ENCODE data around the gene CRYAA. TPM values are rescaled to one million over a fixed set of nuclear protein-coding genes. Genes with fewer than 3 reads are reported as not detected.
"Not testable (repeated sequence)": the region's sequence is repeated elsewhere in the genome, so short reads cannot be mapped to it uniquely, and the experiment has no call there.

CRYAA gene, protein sequence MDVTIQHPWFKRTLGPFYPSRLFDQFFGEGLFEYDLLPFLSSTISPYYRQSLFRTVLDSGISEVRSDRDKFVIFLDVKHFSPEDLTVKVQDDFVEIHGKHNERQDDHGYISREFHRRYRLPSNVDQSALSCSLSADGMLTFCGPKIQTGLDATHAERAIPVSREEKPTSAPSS
- not detected in 2 replicates for total RNA-seq (2022)
- Bru-seq, nascent RNA, result not detected
- not detected for BruChase-seq, experiment 1, labeled RNA remaining after a 6-hour chase
- BruChase-seq, experiment 2, labeled RNA remaining after a 2-hour chase, result not detected
- long read RNA-seq, result 0 reads

DNA sequence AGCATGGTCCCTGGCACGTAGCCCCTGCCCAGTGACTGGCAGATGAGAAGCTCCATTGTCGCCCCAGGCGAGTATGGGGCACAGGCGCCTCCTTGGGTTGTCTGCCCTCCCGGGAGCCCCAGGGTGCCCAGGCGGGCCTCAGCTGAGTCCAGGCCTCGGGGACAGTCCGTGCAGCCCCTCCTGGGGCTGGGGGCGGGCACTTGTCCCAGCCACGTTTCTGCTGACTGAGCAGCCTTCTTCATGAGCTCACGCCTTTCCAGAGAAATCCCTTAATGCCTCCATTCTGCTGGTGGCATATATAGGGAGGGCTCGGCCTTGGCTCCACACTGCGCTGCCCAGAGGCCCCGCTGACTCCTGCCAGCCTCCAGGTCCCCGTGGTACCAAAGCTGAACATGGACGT, at the start of gene CRYAA:
TSS of gene CRYAA (plus strand) at position 301 of the 400 bp plus-strand sequence. CDS start at position 393, 92 bp downstream.
- BruUV-seq (replicated peaks); intact Hi-C loops (cut with micrococcal nuclease); H3K36me3 Mint-ChIP-seq (ENCODE audit: insufficient read depth, unreplicated experiment); H3K4me1 Mint-ChIP-seq (ENCODE audit: insufficient read depth, unreplicated experiment); CTCF ChIA-PET; DNase-seq (ENCODE audit: unreplicated experiment); H3K27ac Mint-ChIP-seq (ENCODE audit: low read depth, unreplicated experiment); H3K4me3 Mint-ChIP-seq (ENCODE audit: unreplicated experiment); POLR2A ChIA-PET; H3K9me3 Mint-ChIP-seq (ENCODE audit: unreplicated experiment); H3K27me3 Mint-ChIP-seq (ENCODE audit: insufficient read depth, unreplicated experiment): not testable (repeated sequence)

DNA sequence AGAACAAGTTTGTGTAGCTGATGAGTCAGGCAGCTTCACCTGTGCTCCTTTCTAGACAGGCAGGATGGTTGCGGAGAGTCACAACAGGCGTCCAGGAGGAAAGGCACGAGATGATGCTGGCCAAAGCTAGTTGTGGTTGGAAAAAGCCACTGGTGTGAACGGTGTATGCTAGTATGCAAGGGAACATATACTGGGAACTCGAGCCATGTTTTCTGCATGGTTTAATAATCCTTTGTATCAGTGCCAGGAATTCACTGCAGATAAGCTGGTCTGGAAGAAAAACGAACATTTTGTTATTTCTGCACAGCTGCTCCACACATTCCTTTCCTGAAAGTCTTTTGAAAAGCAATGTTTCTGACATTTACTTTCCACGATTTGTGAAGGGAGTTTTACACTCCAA, 38.7 kb upstream of the CRYAA start:
- H3K4me1 Mint-ChIP-seq (ENCODE audit: insufficient read depth, unreplicated experiment); H3K9me3 Mint-ChIP-seq (ENCODE audit: unreplicated experiment); H3K27ac Mint-ChIP-seq (ENCODE audit: low read depth, unreplicated experiment); intact Hi-C loops (cut with micrococcal nuclease); CTCF ChIA-PET; H3K27me3 Mint-ChIP-seq (ENCODE audit: insufficient read depth, unreplicated experiment); POLR2A ChIA-PET; H3K36me3 Mint-ChIP-seq (ENCODE audit: insufficient read depth, unreplicated experiment); H3K4me3 Mint-ChIP-seq (ENCODE audit: unreplicated experiment); BruUV-seq (replicated peaks); DNase-seq (ENCODE audit: unreplicated experiment): not testable (repeated sequence)

DNA sequence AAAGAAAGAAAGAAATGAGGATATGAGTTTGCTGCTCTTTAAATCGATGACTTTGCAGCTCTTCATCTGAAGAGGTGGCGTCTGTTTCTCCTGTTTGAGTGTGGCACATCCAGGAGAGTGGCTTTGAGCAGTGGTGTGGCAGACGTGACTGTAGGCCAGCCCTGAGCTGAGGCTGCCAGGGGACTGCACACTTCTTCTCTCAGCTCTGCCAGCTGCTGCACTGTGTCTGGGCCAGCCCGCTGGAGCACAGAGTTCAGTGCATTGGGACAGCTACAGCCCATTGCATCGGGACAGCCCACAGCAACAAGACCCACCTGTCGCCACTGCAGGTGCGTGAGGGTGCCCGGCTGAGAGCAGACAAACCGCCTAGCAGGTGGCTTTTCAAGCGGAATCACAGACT, 34.3 kb upstream of the CRYAA start:
- intact Hi-C loops (cut with micrococcal nuclease); POLR2A ChIA-PET; BruUV-seq (replicated peaks): not testable (repeated sequence)

DNA sequence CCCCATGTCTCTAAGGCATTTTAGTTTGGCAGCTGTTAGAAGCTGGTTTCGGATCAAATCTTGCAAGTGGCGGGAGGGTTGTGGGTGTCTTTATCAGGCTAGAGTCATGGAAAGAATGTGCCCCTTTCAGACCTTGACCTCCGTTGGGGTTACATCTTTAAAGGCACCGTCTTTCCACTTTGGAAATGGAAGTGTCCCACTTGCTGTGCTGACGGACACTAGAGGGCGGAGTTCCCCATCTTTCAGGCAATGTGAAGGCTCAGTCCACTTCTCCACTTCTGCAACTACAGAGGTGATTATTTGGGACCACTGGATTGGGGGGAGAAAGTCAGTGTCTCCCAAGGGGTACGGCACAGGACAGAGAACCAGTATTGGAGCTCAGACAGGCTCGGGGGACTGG, 29.9 kb upstream of the CRYAA start:
- BruUV-seq (replicated peaks); H3K36me3 Mint-ChIP-seq (ENCODE audit: insufficient read depth, unreplicated experiment); POLR2A ChIA-PET; intact Hi-C loops (cut with micrococcal nuclease); H3K27me3 Mint-ChIP-seq (ENCODE audit: insufficient read depth, unreplicated experiment); H3K9me3 Mint-ChIP-seq (ENCODE audit: unreplicated experiment); H3K27ac Mint-ChIP-seq (ENCODE audit: low read depth, unreplicated experiment); H3K4me1 Mint-ChIP-seq (ENCODE audit: insufficient read depth, unreplicated experiment); CTCF ChIA-PET; H3K4me3 Mint-ChIP-seq (ENCODE audit: unreplicated experiment); DNase-seq (ENCODE audit: unreplicated experiment): not testable (repeated sequence)

More for the DNA sequence above, 34.3 kb upstream of the CRYAA start:
- H3K4me3 Mint-ChIP-seq (ENCODE audit: unreplicated experiment); DNase-seq (ENCODE audit: unreplicated experiment); H3K27ac Mint-ChIP-seq (ENCODE audit: low read depth, unreplicated experiment); H3K9me3 Mint-ChIP-seq (ENCODE audit: unreplicated experiment); CTCF ChIA-PET; H3K36me3 Mint-ChIP-seq (ENCODE audit: insufficient read depth, unreplicated experiment); H3K27me3 Mint-ChIP-seq (ENCODE audit: insufficient read depth, unreplicated experiment); H3K4me1 Mint-ChIP-seq (ENCODE audit: insufficient read depth, unreplicated experiment): not testable (repeated sequence)

DNA sequence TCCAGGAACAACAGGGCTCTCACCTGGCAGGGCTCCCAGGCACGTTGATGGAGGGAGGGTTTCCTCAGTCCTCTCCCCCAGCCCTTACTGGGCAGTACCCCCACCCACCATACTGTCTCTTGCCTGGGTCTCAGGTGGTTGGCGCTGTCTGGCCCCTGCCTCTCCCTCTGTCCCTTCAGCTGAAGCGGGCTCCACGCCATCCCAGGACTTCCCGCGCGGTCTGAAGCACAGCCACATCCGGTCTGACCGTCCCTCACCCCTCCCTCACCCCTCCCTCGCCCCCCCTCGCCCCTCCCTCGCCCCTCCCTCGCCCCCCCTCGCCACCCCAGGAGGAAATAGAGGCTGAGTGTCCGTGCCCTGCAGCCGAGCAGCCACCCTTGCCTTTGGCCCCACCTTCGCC, 27.4 kb upstream of the CRYAA start:
- H3K4me1 Mint-ChIP-seq (ENCODE audit: insufficient read depth, unreplicated experiment); BruUV-seq (replicated peaks); POLR2A ChIA-PET; intact Hi-C loops (cut with micrococcal nuclease); CTCF ChIA-PET; H3K27me3 Mint-ChIP-seq (ENCODE audit: insufficient read depth, unreplicated experiment); H3K4me3 Mint-ChIP-seq (ENCODE audit: unreplicated experiment); H3K9me3 Mint-ChIP-seq (ENCODE audit: unreplicated experiment); H3K27ac Mint-ChIP-seq (ENCODE audit: low read depth, unreplicated experiment); H3K36me3 Mint-ChIP-seq (ENCODE audit: insufficient read depth, unreplicated experiment); DNase-seq (ENCODE audit: unreplicated experiment): not testable (repeated sequence)

DNA sequence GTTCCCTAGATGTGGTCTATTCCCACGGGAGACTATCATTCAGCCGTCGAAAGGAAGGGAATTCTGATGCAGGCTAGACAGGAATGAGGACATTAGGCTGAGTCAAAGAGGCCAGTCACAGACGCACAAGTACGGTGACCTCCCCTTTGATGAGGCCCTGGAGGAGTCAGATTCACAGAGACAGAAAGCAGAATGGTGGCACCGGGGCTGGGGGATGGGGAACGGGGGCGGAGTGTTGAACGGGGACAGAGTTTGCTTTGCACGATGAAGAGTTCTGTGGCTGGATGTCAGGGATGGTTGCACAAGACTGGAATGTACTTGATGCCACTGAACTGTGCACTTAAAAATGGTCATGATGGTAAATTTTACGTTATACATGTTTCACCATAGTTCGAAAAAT, 22.2 kb upstream of the CRYAA start:
- POLR2A ChIA-PET; H3K27me3 Mint-ChIP-seq (ENCODE audit: insufficient read depth, unreplicated experiment); H3K36me3 Mint-ChIP-seq (ENCODE audit: insufficient read depth, unreplicated experiment); CTCF ChIA-PET; DNase-seq (ENCODE audit: unreplicated experiment); H3K9me3 Mint-ChIP-seq (ENCODE audit: unreplicated experiment); H3K4me1 Mint-ChIP-seq (ENCODE audit: insufficient read depth, unreplicated experiment); H3K27ac Mint-ChIP-seq (ENCODE audit: low read depth, unreplicated experiment); intact Hi-C loops (cut with micrococcal nuclease); BruUV-seq (replicated peaks); H3K4me3 Mint-ChIP-seq (ENCODE audit: unreplicated experiment): not testable (repeated sequence)

DNA sequence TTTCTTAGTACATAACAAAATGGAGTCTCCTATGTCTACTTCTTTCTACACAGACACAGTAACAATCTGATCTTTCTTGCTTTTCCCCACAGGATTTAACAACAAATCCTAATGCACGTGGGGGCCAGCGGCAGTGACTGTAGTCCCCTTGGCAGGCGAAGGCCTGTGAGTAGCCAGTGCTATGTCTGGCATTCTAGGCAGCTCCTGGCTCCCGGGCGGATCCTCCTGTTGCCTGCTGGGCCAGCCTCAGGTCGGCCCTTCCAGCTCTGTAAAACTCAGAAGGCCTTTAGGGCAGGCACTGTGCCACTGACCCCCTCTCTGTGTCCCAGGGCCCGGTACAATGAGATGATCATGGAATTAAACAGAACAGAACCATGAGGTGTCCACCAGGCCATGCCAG, 20.8 kb upstream of the CRYAA start:
- H3K27ac Mint-ChIP-seq (ENCODE audit: low read depth, unreplicated experiment); H3K4me3 Mint-ChIP-seq (ENCODE audit: unreplicated experiment); POLR2A ChIA-PET; H3K4me1 Mint-ChIP-seq (ENCODE audit: insufficient read depth, unreplicated experiment); BruUV-seq (replicated peaks); DNase-seq (ENCODE audit: unreplicated experiment); H3K36me3 Mint-ChIP-seq (ENCODE audit: insufficient read depth, unreplicated experiment); H3K9me3 Mint-ChIP-seq (ENCODE audit: unreplicated experiment); intact Hi-C loops (cut with micrococcal nuclease); H3K27me3 Mint-ChIP-seq (ENCODE audit: insufficient read depth, unreplicated experiment); CTCF ChIA-PET: not testable (repeated sequence)

DNA sequence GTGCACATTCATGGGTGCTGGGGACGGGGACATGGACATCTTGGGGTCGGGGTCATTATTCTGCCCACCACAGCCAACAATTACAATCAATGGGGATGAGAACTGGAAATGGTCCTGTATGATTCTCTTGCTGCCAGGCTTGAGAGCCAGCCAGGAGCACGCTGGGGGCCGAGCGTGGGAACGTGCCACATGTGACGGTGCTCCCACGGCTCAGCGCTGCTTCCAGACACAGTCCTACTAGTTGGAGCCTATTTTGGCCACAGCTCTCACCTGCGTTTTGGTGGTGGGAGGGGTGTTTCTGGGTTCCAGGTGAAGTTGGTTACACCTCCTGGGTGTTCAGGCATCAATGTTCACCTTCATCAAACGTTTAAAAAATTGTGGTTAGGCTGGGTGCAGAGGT, 19.5 kb upstream of the CRYAA start:
- BruUV-seq (replicated peaks); H3K9me3 Mint-ChIP-seq (ENCODE audit: unreplicated experiment); H3K27ac Mint-ChIP-seq (ENCODE audit: low read depth, unreplicated experiment); H3K27me3 Mint-ChIP-seq (ENCODE audit: insufficient read depth, unreplicated experiment); H3K4me3 Mint-ChIP-seq (ENCODE audit: unreplicated experiment); POLR2A ChIA-PET; DNase-seq (ENCODE audit: unreplicated experiment); intact Hi-C loops (cut with micrococcal nuclease); CTCF ChIA-PET; H3K36me3 Mint-ChIP-seq (ENCODE audit: insufficient read depth, unreplicated experiment); H3K4me1 Mint-ChIP-seq (ENCODE audit: insufficient read depth, unreplicated experiment): not testable (repeated sequence)

DNA sequence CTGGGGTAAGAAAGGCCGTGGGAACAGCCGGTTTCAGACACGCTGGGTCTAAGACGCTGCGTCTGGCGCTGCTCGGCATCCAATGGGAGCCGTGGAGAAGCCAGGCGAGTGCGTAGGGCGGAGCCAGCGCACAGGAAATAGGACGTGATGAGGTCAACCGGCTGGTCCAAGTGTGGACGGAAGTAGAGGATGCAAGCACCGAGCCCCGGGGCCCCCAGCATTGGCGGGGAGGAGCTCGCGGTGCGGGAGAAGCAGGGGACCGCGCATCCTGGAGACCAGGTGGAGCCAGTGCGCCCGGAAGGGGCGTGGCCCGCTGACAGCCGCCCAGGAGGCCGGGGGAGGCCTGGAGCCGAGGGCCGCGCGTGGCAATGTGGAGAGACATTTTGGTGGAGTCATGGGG, 15.2 kb upstream of the CRYAA start:
- BruUV-seq (replicated peaks); CTCF ChIA-PET: not testable (repeated sequence)

More for the DNA sequence above, 15.2 kb upstream of the CRYAA start:
- H3K27ac Mint-ChIP-seq (ENCODE audit: low read depth, unreplicated experiment); H3K9me3 Mint-ChIP-seq (ENCODE audit: unreplicated experiment); H3K27me3 Mint-ChIP-seq (ENCODE audit: insufficient read depth, unreplicated experiment); H3K4me3 Mint-ChIP-seq (ENCODE audit: unreplicated experiment); POLR2A ChIA-PET; H3K4me1 Mint-ChIP-seq (ENCODE audit: insufficient read depth, unreplicated experiment); intact Hi-C loops (cut with micrococcal nuclease); DNase-seq (ENCODE audit: unreplicated experiment); H3K36me3 Mint-ChIP-seq (ENCODE audit: insufficient read depth, unreplicated experiment): not testable (repeated sequence)

Measured in MCF 10A (cell line).